Stimulated activated naive CD8-positive, alpha-beta T cell treated with anti-CD3 and anti-CD28 coated beads, Interleukin-15, amount 100 ng/mL, for 72 hours (primary cell): ENCODE results near the gene GPN2.
"Not testable (repeated sequence)": the region's sequence is repeated elsewhere in the genome, so short reads cannot be mapped to it uniquely, and the experiment has no call there.

Experiments used
- ATAC-seq: fragments of 150-1000 bp; cut with Tn5 transposase; 2 replicates; pipeline ENCODE4 v1.10.0; 2021; ENCODE audit warnings: mild to moderate bottlenecking, moderate library complexity
- DNase-seq, 2 donors: peaks; one replicate each; pipeline ENCODE4 v3.0.0; 2021 to 2022
- H3K27ac Mint-ChIP-seq, 2 donors: one replicate each; pipeline ENCODE4 v1.8.0; 2022; ENCODE audit warnings: mild to moderate bottlenecking in 2 of 2, mixed read lengths in 2 of 2, moderate library complexity in 2 of 2
- H3K27me3 Mint-ChIP-seq: one replicate; pipeline ENCODE4 v1.8.0; 2022; ENCODE audit warnings: mixed read lengths
- H3K4me1 Mint-ChIP-seq: one replicate; pipeline ENCODE4 v1.8.0; 2022; ENCODE audit warnings: mild to moderate bottlenecking, mixed read lengths
- H3K4me3 Mint-ChIP-seq, 2 donors: one replicate each; pipeline ENCODE4 v1.8.0; 2022; ENCODE audit warnings: mild to moderate bottlenecking in 2 of 2, mixed read lengths in 2 of 2, moderate library complexity in 1 of 2
- H3K9me3 Mint-ChIP-seq, 2 donors: one replicate each; pipeline ENCODE4 v1.8.0; 2022; ENCODE audit warnings: mixed read lengths in 2 of 2

GPN2 gene

DNA sequence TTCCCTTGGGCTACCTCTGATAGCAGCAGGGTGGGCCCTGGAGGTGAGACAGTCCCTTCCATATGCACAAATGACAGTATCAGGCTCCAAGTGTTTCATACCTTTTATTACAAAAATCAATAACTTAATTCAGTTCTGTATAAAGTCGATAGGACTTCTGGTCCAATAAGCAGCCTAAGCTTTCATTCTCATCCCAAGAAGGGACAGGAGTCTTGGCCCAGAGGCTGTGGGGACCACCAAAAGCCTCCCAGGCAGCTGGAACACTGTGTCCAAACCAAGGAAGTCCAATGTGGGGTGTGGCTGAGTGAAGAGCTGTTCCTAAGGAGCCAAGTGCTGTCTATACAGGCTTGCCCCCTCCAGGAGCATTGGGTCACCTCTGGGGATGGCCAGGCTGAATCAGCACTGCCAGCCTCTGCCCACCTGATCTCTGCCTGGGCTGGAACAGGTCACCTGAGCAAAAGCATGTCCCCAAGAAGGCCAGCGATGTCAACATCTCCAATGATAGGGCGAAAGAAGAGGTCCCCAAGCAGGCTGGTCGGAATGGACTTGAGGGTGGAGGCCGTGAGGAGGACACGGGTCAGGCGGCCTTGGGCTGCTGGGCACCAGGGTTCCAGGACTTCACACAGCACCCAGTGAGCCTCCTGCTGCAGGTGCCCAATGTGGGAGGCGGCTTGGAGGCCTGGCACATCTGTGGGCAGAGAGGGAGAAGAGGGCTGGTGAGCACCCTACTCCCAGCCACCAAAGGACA, 21.5 kb upstream of the GPN2 start:
- Mint-ChIP-seq H3K27ac (no peak overlapping the region), H3K9me3 (no peaks in the 10 kb centered on the region), H3K27me3 (no peaks in the 10 kb centered on the region), H3K4me3 (no peak overlapping the region), H3K4me1 (no peaks in the 10 kb centered on the region)
- no peak for DNase-seq
- no peak for ATAC-seq

DNA sequence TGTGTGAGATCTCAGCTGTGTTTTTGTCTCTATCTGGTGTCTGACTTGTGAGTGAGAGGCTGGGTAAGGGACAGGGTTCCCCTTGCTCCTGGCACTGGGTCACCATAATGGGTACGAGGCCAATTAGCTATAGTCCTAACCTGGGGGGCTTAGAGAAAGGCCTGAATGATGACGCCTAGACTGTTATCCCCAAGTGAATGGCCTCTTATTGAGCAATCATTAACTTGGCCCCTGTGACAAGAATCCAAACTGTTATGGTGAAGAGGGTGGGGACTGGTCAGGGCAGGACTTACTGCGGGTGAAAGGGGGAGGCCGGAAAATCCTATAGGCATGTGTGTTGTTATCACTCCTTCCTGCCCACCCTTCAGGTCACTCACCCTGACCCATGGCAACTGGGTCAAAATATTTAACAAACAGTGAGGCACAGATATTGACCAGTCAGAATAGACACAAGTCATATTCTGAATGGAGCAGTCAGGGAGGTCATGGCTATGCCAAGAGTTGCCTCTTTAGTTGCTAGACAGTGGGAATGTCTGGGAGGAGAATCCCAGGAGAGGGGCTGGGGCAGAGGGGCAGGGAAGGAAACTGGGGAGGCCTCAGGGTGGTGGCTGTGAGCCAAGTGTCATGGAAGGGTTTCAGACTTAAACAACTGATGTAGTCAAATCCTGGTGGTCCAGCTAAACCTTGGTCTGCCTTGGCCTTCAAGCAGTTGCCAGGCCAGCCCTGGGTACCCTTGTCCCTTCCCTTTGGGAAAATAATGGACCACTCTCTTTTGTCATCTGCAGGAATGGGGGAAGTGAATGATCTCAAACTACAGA, 20.5 kb upstream of the GPN2 start:
- H3K27me3 Mint-ChIP-seq, result no peaks in the 10 kb centered on the region
- ATAC-seq, result no peak
- peak overlapping the region in 1 of 2 donors; percentile 21 for H3K27ac Mint-ChIP-seq

DNA sequence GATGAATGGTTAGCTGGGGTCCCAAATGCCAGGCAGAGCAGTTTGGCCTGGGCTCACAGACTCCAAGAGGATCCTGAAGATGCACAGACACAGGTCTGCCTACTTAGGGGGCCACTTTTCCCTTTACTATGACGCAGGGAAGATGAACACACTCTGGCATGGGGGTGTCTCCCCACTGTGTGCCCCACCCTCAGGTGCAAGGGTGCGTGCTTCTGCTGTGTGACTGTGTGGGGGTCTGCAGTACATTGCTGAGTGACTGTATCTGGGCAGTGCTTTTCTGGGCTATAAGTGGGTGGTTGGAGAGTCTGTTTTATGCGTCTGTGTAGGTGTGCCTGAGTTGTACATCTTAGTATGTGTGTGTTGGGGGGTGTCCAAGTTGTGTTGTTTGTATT, 19.9 kb upstream of the GPN2 start:
- H3K9me3 Mint-ChIP-seq, result no peaks in the 10 kb centered on the region
- no peak overlapping the region for H3K4me3 Mint-ChIP-seq
- no peak for DNase-seq
- no peaks in the 10 kb centered on the region for H3K4me1 Mint-ChIP-seq
- no peak for ATAC-seq
- peak overlapping the region in 1 of 2 donors; percentile 67 for H3K27ac Mint-ChIP-seq
- no peaks in the 10 kb centered on the region for H3K27me3 Mint-ChIP-seq

More for the DNA sequence above, 20.5 kb upstream of the GPN2 start:
- Mint-ChIP-seq H3K9me3 (no peaks in the 10 kb centered on the region), H3K4me1 (no peaks in the 10 kb centered on the region), H3K4me3 (no peak overlapping the region)
- no peak for DNase-seq

DNA sequence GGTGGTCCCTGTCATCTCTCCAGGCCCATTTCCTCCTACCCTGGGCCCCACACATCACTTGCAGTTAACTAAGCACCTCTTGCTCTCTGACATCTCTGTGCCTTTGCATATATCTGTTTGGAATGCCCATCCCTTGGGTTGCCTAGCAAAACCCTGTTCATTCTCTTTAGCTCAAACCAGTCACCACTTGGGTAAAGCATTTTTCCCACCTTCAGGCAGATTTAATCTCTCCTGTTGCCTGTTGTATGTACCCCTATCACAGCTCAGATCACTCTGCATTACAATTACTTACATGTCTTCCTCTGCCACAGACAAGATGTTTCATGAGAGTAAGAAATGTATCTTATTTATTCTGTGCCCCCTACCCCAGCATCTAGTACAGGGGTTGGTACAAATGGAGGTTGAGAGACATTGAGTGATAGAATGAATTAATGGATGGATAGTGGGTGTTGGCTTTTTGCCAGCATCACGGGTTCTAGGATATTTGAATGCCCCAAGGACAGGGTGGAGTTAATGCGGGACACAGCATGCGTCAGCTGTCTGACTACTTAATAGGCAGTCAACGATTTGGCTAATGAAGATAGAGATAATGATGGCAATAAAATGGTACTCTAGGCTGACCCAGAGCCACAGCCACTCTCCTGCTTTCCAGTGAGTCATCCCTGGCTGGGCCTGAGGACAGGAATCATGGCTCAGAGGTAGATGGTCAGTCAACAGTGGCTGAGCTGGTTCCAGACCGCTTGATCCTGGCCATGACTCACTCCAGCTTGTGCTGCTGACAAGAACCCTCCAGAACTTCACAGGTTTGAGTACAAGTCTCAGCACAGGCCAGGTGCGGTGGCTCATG, 17.2 kb upstream of the GPN2 start:
- ATAC-seq (no peak), DNase-seq (no peak)
- Mint-ChIP-seq H3K4me3 (no peak overlapping the region), H3K9me3 (no peaks in the 10 kb centered on the region), H3K27ac (peak overlapping the region in 1 of 2 donors; percentile 13), H3K4me1 (peaks cover 2% of the 10 kb centered on the region), H3K27me3 (no peaks in the 10 kb centered on the region)

DNA sequence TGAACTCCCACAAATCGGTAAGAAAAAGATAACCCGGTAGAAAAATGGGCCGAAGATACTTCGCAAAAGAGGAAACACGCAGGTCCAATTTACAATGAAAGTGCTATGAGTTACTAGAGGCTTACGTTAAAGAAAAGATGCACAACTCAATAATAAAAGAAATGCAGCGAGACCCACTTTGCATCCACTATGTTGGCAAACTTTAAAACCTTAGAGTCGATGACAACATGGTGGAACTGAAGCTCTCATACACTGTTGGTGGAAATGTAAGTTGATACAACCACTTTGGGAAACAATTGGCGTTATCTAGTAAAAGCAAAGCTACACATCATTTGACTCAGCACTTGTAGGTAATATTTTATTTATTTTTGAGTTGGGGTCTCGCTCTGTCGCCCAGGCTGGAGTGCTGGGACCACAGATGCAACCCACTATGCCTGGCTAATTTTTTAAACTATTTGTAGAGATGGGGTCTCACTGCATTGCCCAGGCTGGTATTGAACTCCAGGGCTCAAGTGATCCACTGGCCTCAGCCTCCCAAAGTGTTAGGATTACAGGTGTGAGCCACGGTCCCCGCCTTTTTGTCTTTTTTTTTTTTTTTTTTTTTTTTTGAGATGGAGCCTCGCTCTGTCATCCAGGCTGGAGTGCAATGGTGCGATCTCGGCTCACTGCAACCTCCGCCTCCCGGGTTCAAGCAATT, 10.9 kb upstream of the GPN2 start:
- Mint-ChIP-seq H3K27ac (peak overlapping the region; percentile 98 to 99), H3K4me3 (peak overlapping the region; percentile 92 to 94), H3K27me3 (no peaks in the 10 kb centered on the region), H3K9me3 (no peaks in the 10 kb centered on the region), H3K4me1 (peaks cover 36% of the 10 kb centered on the region)
- no peak for DNase-seq
- ATAC-seq, result no peak

DNA sequence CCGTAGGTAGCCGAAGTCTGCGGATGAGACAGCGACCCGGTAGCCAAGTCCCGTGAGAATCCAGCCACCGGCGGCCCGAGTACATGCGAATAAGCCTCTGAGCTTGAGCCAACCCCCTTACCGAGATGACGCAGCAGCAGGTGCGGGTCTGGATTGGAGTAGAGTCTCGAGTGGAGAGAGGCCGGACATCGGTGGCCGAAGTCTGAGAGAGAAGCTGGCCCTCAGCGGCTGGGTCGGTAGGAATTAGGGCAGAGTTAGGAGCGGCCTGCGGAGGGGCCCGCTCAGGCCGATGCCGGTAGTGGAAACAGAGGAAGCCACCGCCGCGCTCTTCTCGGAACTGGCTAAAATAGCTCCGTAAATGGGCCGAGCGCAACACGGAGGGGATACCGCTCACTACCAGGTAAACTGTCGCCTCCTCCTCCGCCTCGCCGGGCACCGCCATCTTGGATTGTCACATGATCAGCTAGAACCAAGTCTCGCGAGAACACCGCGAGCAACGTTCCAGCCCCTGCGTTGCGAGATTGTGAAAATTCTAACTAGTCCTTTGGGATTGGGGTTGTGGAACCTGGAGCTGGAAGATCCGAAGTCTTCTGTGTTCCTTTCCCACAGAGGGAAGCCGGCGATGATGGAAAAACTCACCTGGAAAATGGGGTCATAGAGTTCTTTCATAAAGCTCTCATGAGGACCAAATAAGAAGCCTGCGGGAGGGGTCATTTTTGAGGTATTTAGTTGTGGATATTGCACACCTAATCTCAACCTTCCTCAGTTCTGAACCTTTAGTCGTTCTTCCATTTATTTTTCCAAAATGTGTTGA, 10.1 kb upstream of the GPN2 start, which contains the start of gene GPATCH3:
GPATCH3 (minus strand) TSS at position 467 of the 814 bp plus-strand sequence; CDS start at position 442, 25 bp downstream.
- Mint-ChIP-seq H3K4me3 (peak within 1 kb of the TSS; percentile 92 to 94), H3K4me1 (peaks cover 36% of the 10 kb centered on the region), H3K27ac (peak within 1 kb of the TSS; percentile 98 to 99), H3K27me3 (no peaks in the 10 kb centered on the region), H3K9me3 (no peaks in the 10 kb centered on the region)
- DNase-seq (peak; percentile 80 to 88), ATAC-seq (peak; percentile 95)

DNA sequence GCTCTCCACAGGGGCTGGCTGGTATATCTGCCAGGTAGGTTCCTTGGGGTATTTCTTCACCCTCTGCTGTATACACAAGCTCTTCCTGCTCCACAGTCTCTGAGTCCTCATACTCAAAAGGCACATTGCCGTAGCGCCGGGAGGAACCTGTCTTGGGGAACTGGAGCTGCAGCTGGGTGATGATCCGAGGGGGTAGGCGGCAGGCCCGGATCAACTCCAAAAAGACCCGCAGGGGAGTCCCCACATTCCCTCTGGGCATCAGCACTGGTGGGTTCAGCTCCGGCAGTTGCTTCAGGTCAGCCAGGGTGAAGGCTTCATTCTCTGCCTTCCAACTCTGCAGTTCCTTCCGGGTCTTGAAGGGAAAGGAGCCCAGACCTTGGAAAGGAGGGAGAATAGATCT, 7.3 kb upstream of the GPN2 start:
- Mint-ChIP-seq H3K27me3 (no peaks in the 10 kb centered on the region), H3K27ac (peak overlapping the region in 1 of 2 donors; percentile 65), H3K9me3 (no peaks in the 10 kb centered on the region), H3K4me3 (no peak overlapping the region), H3K4me1 (peaks cover 34% of the 10 kb centered on the region)
- ATAC-seq, result no peak
- no peak for DNase-seq

DNA sequence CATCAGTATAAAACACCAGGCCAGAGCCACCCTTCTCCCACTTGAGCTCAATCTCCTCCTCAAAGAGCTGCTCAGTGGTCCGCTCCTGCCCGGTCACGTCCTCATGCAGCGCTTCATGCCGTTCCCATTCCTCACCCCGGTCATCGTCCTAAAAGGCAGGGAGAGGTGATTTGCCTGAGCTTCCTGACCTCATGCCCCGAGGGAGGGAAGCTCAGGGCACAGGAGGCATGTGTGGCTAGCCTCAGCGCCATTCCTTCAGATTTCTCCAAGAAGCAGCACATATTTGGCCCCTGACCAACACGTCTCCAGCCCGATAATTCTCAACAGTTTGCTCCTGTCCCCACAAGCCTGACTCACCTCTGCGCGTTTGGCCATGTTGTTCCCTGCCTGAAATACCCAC, 4.2 kb upstream of the GPN2 start:
- no peak for ATAC-seq
- no peak for DNase-seq
- Mint-ChIP-seq H3K27ac (peak overlapping the region in 1 of 2 donors; percentile 7), H3K9me3 (no peaks in the 10 kb centered on the region), H3K4me1 (peaks cover 33% of the 10 kb centered on the region), H3K27me3 (no peaks in the 10 kb centered on the region), H3K4me3 (no peak overlapping the region)

DNA sequence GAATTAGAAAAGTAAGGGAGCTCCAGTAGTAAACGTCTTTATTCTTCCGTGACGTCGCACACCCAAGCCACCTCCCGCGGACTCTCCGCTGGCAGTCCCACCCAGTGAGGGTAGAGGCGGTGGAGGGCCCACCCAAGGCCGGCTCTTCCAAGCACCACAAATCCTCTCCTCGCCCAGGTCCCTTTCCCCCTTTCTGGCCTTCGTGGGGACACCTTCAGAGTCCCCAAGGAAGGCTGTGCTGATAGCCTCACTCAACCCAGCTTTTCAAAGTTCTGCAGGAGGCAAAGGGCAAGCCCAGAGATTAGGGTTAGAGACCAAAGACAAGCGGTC, 349 bp upstream of the GPN2 start:
- DNase-seq, result no peak
- Mint-ChIP-seq H3K9me3 (no peaks in the 10 kb centered on the region), H3K4me3 (peak overlapping the region; percentile 98 to 100), H3K27ac (peak overlapping the region; percentile 98), H3K27me3 (no peaks in the 10 kb centered on the region), H3K4me1 (peaks cover 27% of the 10 kb centered on the region)
- ATAC-seq, result peak; percentile 55

DNA sequence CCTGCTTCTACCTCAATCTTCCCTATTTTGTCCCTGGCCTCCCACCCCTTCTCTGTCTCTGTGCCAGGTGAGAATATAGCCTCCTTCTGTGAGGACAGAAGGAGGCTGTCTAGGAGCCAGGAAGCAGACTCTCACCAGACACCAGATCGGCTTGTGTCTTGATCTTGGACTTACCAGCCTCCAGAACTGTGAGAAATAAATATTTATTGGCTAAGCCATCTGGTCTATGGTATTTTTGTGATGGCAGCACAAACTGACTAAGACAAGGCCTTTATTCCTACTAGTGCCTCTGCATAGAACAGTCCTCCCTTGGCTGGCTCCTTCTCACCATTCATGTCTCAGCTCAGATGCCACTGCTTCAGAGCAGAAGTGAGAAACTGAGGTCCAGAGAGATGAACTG, 1.9 kb downstream of the GPN2 start:
- no peak for ATAC-seq
- Mint-ChIP-seq H3K4me3 (peak overlapping the region; percentile 98 to 100), H3K9me3 (no peaks in the 10 kb centered on the region), H3K4me1 (peaks cover 33% of the 10 kb centered on the region), H3K27me3 (no peaks in the 10 kb centered on the region), H3K27ac (peak overlapping the region; percentile 17 to 83)
- DNase-seq, result no peak

DNA sequence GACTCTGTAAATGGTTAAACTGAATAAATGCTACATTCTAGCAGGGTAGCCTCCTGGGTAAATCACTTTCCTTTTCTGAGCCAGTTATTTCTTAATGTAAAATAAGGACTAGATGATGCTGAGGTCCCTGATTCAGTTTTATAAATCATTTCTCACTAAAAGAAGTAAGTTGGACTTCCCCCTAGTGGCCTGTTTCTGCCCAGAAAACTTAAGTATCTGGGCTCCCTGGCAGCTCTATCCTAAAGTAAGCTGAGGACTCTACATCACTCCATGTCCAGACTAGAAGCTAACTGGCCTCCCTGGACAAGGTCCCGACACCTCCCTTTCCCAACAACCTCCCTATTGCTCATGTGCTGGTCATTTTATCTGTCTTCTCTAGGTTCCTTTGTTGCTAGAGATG, 3.0 kb downstream of the GPN2 start:
- DNase-seq, result no peak
- Mint-ChIP-seq H3K4me1 (peaks cover 38% of the 10 kb centered on the region), H3K27me3 (no peaks in the 10 kb centered on the region), H3K27ac (no peak overlapping the region), H3K4me3 (no peak overlapping the region), H3K9me3 (no peaks in the 10 kb centered on the region)
- ATAC-seq, result no peak

DNA sequence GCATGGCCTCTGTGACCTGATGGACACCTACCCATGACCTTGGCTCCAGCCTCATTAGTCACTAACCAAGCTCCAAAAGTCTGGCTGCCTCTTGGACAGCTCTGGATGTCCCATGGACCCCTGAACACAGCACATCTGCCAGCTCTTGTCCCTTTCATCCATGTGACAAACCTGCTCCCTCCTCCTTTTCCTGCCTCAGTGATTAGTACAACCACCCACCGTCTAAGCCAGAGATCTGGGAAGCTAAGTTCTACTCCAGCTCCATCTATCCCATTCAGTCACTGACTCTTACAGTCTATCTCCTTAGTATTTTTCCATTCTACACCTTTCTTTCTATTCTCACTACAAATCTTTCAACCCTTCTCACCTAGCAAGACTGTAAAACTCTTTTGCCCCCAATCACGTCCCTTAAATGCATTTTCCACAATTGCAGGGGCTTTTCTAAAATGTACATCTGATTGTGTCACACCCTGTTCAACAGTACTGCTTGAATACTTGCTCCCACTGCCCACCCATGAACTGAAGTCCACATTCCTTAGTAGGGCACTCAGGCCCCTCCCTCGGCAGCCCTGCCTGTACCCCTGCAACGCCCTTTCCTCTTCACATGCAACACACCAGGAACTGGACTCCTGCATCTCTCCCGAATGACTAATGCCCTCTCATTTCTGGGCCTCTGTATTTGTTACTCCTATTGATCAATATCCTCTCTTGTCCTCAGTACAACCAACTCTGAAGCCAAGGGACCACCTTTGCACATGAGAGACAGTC, 7.2 kb downstream of the GPN2 start:
- DNase-seq (no peak), ATAC-seq (no peak)
- Mint-ChIP-seq H3K4me1 (peaks cover 12% of the 10 kb centered on the region), H3K4me3 (no peak overlapping the region), H3K27me3 (no peaks in the 10 kb centered on the region), H3K9me3 (no peaks in the 10 kb centered on the region), H3K27ac (peak overlapping the region; percentile 3 to 89)

DNA sequence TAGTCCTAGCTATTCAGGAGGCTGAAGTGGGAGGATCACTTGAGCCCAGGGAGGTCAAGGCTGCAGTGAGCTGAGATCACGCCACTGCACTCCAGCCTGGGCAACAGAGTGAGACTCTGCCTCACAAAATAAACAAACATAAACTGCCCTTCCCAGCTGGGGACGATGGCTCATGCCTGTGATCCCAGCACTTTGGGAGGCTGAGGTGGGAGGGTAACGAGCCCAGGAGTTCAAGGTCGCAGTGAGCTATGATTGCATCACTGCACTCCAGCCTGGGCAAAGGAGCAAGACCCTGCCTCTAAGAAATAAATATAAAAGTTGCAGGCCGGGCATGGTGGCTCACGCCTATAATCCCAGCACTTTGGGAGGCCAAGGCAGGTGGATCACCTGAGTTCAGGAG, 8.5 kb downstream of the GPN2 start:
- H3K4me3 Mint-ChIP-seq, result not testable (repeated sequence)

DNA sequence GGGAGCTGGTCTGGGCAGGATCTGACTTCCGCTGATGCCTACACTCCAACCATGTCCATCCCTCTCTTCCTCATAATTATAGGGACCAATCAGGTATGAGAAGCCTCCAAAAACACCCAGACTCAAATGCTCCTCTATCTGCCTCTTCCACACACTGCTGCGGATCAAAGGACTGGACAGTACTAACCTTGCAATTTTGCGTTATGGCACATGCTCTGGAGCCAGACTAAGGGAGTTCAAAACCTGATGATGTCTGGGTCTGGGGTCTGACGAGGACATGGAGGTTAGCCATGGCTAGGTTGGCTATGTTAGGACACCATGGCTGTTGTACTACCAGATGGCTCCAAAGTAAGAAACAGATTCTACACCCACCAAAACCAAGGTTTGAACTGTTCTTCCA, 10.3 kb downstream of the GPN2 start:
- H3K4me1 Mint-ChIP-seq, result peaks cover 5% of the 10 kb centered on the region
- DNase-seq (no peak), ATAC-seq (no peak)
- H3K27me3 Mint-ChIP-seq, result no peaks in the 10 kb centered on the region
- H3K27ac Mint-ChIP-seq, result peak overlapping the region in 1 of 2 donors; percentile 46
- no peaks in the 10 kb centered on the region for H3K9me3 Mint-ChIP-seq
- no peak overlapping the region for H3K4me3 Mint-ChIP-seq

More for the DNA sequence above, 8.5 kb downstream of the GPN2 start:
- peaks cover 11% of the 10 kb centered on the region for H3K4me1 Mint-ChIP-seq
- H3K27ac Mint-ChIP-seq, DNase-seq, H3K27me3 Mint-ChIP-seq, ATAC-seq, H3K9me3 Mint-ChIP-seq: not testable (repeated sequence)
